GM12865 (cell line): ENCODE measurements around the gene CTNND2.

Source experiments
- DNase-seq: peaks from one replicate; pipeline ENCODE4 v3.0.0; 2010; ENCODE audit warnings: low read depth
- H3K4me3 ChIP-seq: 2 replicates; pipeline ENCODE4 v1.5.1; 2011; ENCODE audit warnings: mild to moderate bottlenecking, low read depth, low read length, control low read depth
- TF ChIP-seq, protein P1 (sequence below): IDR thresholded peaks from 2 replicates; pipeline ENCODE4 v1.5.1; 2011; ENCODE audit warnings: low read length, control low read depth, low read depth, inconsistent platforms; ENCODE audit not compliant: insufficient read depth; ENCODE audit errors: missing control alignments

CTNND2 gene

DNA sequence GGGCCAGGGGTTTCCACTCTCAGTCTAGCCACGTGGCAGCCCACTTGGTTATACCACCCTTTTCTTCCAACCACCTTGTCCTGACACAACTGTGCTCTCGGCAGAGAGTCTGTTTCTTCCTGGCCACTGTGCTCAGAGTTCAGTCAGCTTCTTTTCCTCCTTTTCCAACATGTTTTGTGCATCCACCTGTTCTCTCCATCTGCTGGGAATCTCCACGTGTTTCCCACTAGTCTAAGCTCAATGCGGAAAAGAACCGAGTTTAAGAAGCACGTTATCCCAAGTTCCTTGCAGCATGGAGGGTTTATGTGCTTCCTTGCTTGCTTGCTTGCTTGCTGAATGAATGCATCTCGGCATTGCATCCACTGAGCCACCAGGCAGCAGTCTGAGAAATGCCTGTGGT, 599.6 kb downstream of the CTNND2 start:
- DNase-seq, result no peak
- TF ChIP-seq, protein P1, sequence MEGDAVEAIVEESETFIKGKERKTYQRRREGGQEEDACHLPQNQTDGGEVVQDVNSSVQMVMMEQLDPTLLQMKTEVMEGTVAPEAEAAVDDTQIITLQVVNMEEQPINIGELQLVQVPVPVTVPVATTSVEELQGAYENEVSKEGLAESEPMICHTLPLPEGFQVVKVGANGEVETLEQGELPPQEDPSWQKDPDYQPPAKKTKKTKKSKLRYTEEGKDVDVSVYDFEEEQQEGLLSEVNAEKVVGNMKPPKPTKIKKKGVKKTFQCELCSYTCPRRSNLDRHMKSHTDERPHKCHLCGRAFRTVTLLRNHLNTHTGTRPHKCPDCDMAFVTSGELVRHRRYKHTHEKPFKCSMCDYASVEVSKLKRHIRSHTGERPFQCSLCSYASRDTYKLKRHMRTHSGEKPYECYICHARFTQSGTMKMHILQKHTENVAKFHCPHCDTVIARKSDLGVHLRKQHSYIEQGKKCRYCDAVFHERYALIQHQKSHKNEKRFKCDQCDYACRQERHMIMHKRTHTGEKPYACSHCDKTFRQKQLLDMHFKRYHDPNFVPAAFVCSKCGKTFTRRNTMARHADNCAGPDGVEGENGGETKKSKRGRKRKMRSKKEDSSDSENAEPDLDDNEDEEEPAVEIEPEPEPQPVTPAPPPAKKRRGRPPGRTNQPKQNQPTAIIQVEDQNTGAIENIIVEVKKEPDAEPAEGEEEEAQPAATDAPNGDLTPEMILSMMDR, result no peak
- no peak overlapping the region for H3K4me3 ChIP-seq

DNA sequence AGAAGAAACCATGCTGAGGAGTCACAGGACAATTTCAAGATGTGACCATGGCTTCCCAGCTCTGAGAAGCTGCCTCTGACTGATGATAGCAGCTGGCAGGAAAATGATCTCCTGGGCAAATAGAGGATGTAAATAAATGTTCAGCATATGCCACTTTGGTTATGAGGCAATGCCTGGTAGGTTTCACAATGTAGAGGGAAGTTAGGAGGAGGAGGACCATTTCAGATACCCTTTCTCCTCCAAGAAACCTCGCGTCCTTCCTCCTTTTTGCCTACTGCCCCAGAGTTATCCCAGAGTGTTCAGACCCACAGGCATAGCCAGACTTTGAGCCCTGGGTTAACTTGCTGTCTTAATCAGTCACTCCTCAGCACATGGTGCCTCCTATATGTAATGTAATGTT, 601.6 kb downstream of the CTNND2 start:
- TF ChIP-seq, protein P1, result no peak
- no peak for DNase-seq
- no peak overlapping the region for H3K4me3 ChIP-seq

DNA sequence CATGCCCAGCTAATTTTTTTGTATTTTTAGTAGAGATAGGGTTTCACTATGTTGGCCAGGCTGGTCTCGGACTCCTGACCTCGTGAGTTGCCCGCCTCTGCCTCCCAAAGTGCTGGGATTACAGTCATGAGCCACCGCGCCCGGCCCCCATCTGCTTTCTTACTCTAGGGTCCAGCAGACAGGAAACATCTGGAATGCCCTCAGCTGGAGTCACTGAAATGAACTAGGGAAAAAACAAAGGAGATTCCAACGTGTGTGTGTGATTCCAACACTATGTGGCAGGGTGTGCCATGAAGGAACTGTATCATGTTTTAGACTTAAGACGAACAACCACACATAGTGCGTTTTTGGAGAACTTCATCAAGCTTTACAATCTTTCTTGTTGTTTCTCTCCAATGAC, 603.1 kb downstream of the CTNND2 start:
- TF ChIP-seq, protein P1, result no peak
- H3K4me3 ChIP-seq, result no peak overlapping the region
- DNase-seq, result no peak

DNA sequence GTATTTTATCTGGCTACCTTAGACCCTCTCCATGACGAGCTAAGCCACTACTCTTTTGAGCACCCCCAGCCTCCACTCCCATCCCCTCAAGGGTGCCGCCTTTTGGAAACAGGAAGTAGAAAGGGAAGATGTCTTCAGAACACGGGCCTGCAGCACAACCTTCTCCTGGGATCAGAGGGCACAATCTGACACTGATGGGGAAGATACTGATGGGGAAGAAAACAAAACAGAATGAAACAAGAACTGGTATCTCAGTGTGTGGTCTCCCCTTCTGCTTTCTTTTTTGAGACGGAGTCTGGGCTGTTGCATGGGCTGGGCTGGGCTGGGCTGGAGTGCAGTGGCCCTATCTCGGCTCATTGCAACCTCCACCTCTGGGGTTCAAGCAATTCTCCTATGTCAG, 603.5 kb downstream of the CTNND2 start:
- H3K4me3 ChIP-seq, result no peak overlapping the region
- TF ChIP-seq, protein P1, result no peak
- no peak for DNase-seq

DNA sequence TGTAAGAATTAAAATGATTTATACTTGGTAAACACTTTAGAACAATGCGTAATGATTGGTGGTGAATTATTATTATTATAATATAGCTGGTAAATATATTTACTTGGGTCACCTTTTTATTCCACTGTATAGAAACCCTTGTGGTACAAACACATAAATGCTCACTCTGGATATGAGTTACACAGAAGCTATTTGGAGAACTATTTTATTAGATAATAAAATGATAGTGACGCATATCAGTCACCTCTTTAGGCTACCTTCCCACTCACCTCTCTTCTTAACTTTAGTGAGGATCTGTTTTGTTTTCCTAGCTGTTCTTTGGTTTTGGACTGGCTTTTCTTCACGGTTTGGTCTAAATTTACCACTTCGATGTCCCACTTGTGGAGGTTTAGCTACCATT, 605.4 kb downstream of the CTNND2 start:
- no peak overlapping the region for H3K4me3 ChIP-seq
- TF ChIP-seq, protein P1, result no peak
- no peak for DNase-seq

DNA sequence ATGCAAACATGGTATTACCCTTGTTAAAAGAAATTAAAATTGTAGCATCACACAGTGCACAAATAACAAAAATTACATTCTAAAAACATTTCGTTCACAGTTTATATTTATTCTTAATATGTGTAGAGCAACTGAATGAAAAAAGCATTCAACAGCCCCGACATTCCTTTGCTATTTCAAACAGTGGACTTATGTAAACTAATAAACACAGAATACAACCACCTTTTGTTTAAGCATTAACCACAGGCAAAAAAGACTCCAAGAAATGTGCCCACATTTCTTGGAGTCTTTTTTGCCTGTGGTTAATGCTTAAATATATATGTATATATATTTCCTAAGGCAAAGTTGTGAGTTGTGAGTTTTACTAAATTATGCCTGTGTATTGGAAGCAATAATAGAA, 610.7 kb downstream of the CTNND2 start:
- DNase-seq, result no peak
- TF ChIP-seq, protein P1, result no peak
- H3K4me3 ChIP-seq, result no peak overlapping the region

DNA sequence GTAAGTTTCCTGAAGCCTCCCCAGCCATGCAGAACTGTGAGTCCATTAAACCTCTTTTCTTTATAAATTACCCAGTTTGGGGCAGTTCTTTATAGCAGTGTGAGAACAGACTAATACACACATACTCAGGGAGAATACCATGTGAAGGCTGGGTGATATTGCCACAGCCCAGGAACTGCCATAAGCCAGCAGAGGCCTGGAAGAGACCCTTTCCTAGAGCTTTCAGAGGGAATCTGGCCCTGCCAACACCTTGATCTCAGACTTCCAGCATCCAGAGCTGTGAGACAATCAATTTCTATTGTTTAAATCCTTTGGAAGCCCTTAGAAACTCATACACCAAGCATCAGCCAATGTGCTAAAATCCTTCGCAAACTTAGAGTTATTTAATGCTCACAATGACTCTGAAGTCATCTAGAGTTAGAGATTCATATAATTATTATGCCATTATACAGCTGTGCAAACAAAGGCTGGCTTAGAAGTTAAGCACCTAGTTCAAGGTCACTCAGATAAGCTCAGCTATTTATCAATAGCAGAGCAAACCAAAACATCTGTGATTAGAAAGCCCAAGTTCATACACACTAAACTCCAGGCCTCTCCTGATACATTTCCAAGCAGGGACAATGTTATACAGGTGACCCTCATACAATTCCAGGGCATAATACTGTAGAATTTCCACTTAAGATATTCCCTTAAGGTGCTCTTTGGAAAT, 611.4 kb downstream of the CTNND2 start:
- no peak overlapping the region for H3K4me3 ChIP-seq
- TF ChIP-seq, protein P1, result no peak
- DNase-seq, result no peak
